HG02571 (cell line): ENCODE measurements around the gene TOP2B.

Source experiments
- ATAC-seq: cut with Tn5 transposase; IDR thresholded peaks from one replicate; pipeline ENCODE4 v1.9.1; 2021; ENCODE audit warnings: mild to moderate bottlenecking, moderate library complexity; ENCODE audit not compliant: unreplicated experiment

TOP2B gene

DNA sequence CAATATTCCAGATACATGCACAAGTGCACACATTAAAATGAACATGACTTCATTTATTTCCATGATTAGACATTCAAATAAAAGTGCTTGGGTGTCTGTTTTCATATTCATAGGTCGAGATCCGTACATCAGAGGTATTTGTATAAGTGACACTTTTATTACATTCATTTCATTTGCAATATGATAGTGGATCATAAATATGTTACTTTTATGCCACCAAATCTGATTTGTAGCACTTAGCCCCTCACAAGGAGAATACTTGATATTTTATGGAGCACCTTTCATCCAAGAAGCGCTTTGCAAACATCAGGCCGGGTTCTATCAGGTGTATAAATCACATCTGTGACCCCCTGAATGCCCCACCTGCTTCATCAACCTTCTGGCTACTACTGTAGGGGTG, 100.6 kb downstream of the TOP2B start:
- no peak for ATAC-seq

DNA sequence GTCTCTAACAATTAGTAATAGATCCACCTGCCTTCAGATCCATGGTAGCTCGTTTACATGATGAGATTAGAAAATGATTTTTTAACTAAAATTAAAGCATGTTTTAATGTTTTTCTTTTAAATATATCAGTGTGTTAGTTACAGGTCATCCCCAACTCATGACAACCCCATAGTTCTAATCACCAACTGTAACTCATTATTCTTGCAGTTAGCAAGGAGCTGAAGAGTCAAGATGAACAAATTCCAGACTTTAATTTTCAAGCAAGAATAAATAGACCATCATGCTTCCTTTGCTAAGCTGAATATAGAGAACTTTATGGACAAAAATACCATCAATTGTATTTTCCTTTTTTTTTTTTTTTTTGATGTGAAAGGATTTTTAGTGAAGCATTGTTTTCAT, 101.1 kb downstream of the TOP2B start:
- no peak for ATAC-seq

DNA sequence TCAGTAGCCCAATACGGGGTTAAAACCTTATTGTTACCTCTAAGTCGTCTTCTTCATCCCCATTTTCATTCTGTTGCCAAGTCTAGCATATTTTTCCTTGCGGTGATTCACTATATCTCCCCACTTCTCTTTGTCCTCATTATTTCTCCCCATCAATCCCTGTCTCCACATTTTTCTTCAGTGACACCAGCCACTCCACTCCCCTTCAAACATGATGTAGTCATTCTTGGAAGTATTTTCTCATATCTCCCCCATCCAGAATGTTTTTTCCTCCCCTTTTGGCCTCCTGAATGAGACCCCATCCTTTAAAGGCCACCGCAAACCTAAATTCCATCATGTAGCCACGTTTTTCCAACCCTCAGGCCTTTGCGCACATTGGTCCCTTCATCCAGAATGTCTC, 105.9 kb downstream of the TOP2B start:
- ATAC-seq: no peak

DNA sequence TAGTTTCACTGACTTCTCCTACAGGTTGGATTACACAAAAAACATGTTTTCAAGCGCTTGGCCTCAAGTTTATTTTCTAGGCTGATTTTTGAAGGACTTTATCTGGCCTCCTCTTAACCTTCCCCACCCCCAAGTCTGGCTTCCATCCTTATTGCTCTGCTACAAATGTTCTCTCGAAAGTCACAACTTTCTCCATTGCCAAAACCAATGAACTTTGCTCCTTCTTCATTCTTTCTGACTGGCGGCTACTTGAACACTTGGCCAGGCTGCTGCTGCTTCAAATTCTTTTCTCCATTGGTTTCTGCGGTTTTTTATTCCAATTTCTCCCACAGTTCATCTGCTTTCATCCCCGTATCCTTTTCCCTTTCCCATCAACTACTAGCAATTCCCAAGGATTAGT, 106.6 kb downstream of the TOP2B start:
- no peak for ATAC-seq

DNA sequence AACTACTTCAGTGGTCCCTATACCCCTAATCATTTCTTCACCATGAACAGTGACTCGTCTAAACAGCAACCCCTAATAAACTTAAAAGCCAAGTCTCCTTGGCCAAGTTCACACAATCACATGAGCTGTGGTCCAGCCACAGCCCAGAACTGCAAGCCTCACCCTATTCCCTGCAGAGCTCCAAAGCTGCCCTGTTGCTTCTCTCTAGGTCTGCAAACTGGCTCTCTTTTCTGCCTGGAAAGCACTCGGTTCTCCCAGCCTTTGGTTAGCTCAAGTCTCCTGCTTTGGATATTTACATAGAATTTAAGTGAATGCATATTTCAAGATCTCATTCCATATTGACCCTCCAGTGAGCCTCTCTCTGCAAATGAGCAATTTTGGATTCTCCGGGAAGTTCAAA, 107.0 kb downstream of the TOP2B start:
- ATAC-seq: no peak

DNA sequence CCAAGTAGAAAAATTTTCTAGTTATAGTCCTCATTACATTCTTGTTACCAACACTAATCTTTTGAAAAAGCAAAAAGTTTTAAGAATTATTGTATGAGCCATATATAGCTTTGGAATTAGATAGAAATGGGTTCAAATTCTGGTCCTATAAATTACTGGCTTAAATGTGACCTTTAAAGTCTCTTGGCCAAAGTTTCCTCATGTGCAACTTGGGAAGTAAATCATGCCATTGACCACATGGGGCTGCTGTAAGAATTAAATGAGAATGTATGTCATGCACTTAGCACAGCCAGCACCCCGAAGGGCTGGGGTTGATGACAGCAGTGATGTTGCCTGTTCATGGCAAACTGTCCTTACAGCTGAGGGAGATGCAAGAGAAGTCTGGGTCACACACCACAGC, 108.3 kb downstream of the TOP2B start:
- ATAC-seq: no peak

DNA sequence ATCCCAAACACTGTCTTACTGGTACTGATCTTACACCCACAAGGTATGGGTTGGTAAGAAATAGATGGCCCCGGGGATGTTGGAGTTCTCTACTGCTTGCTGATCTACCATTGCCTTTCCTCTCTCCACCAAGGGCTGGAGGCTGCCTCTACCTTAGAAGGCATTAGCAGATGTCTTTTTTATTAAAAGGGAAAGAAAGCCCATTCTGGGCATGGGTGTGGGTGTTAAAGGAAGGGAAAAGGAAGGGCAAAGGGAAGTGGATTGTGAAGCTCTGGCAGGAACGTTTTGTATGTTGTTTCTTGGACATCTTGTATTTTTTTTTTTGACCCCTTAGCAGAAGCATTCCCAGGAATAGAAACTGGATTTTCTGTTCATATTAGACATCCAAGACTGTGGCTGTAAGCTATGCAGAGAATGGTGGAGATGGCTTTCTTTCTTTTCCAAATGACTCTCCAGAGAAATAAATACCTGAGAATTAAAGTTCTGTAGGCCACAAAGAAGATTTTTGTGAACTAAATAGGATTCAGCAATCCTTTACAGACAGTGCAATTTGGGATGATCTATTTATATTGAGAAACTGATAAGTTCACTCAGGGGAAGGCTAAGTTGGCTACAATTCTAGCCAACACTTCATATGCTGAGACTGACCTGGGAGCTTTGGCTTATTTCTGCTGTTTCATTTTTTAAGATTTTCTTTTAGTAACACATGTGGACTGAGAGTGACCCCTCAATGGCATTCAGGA, 108.8 kb downstream of the TOP2B start:
- ATAC-seq: no peak

DNA sequence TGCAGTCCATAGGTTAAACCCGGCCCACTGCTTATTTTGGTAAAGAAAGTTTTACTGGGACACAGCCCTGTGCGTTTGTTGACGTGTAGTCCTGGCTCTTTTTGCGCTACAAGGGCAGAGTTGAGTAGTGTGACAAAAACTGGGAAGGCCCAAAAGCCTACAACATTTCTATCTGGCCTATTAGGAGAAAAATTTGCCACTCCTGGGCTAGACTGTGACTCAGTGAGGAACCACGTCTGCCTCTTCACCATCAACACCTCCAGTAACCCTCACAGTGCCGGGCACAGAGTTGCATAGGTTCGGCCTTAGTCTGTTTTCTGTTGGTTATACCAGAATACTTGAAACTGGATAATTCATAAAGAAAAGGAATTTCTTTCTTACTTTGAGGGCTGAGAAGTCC, 110.3 kb downstream of the TOP2B start:
- ATAC-seq: no peak

DNA sequence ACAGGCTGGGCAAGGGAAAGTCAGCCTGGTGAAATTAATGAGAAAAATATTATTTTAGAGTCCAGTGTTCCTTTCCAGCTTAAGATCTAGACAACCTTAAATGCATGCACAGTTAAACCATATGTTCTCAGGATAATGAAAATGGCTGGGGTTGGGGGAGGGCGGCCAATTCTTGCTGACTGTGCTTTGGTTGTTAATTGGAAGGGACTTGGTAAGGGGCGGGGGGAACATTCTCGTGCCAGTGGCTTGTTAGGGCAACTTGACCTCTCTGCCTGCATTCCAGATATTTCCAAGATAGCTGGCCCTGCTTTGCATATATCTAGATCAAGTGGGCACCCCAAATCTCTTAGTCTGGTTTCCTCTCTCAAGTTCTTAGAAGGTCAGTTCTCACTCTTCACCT, 112.5 kb downstream of the TOP2B start:
- ATAC-seq: no peak

DNA sequence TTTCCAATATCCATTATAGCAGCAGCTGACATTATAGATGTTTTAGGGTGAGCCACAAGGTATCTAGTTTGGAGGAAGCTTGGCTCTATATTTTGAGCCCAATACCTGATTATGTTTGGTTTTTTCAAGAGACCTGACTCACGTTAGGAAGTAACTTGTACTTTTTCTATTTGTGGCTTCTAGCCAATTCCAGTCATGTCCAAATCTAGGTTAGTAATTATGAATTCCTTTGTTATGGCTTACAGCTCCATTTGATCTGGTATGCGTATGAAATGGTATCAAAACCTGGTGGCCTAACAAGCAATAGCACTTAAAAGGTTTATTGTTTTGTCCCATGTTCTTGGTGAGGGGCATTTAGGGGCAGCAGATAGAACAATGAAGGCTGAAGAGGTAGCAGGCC, 115.9 kb downstream of the TOP2B start:
- no peak for ATAC-seq

DNA sequence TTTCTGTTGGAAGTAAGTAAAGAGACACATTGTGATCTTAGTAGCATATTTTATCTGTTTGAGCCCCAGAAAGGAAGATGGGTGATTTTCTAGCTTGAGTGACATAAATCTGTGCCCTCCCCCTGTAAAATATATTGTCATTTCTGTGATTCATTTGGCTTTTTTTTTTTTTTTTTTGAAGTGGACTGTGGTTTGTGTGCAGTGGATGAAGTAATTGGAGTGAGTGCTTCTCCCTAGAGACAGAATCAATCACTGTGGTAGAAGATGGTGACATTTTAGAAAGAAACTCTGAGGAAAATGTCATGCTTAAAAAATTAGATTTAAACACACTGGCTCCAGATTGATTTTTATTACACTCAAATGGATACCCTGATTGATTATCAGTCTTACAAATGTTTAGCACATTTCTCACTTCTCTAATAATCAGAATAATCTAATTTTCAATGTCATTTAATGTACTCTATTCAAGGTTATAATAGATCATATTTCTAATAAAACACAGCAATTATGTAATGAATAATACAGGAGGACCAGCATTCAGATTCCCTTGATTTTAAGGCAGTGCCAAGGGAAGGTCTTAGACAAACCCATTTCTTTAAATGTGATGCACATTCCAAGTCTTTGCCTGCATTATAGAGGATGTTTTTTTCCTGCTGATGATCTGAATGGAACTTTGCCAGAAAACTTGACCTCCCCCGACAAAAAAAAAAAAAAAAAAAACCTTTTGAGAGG, 116.6 kb downstream of the TOP2B start:
- no peak for ATAC-seq
